ENCODE measurements around the gene WDR3. TPM values are rescaled to one million over a fixed set of nuclear protein-coding genes. Genes with fewer than 3 reads are reported as not detected.

The WDR3 gene
- total RNA-seq, 1 experiment from 2014 or later: 70.5 TPM

DNA sequence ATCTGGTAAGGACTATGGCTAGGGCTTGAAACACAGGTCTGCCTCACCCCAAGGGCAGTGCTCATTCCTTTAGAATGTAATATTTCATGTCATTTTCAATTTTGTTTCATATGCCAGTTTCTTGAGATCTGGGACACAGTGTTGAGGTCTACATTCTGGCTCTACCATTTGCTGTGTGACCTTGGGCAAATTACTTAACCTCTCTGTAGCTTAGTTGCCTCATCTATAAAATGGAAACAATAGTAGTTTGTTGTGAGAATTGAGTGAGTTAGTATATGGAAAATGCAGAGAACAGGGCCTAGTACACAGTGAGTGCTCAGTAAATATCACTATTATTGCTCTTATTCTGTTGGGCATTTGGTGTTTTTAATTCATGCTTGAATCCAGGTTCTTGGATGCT is 84.4 kb downstream of the WDR3 start:
- Histone ChIP-seq H3K9ac (ENCODE audit: low read length) (no peak overlapping the region), H4K20me1 (ENCODE audit: insufficient read depth) (no peaks in the 10 kb centered on the region), H2AFZ (ENCODE audit: low read depth, low read length, poor library complexity, severe bottlenecking) (no peak overlapping the region), H3K79me2 (ENCODE audit: insufficient read depth, low read length) (no peaks in the 10 kb centered on the region), H3K9me2 (ENCODE audit: insufficient read depth) (no peaks in the 10 kb centered on the region), H3K4me3 (replicated peaks in 1 of 2; ENCODE audit: low read depth in 1 of 2, low read length in 2 of 2) (no peak overlapping the region), H3K4me2 (ENCODE audit: low read length) (no peak overlapping the region), H3K27me3 (ENCODE audit: insufficient read depth, low read length) (peaks cover 31% of the 10 kb centered on the region), H3K27ac (ENCODE audit: low read depth, low read length) (no peak overlapping the region), H3K4me1 (ENCODE audit: control insufficient read depth in 1 of 2, insufficient read depth in 2 of 2, low read length in 2 of 2) (no peaks in the 10 kb centered on the region), H3K36me3 (ENCODE audit: control insufficient read depth in 1 of 2, insufficient read depth in 2 of 2, low read length in 2 of 2) (no peaks in the 10 kb centered on the region), H3K9me3 (ENCODE audit: control insufficient read depth in 1 of 2, insufficient read depth in 1 of 2, low read depth in 1 of 2, low read length in 2 of 2) (no peaks in the 10 kb centered on the region)
- POLR2A ChIA-PET: no interaction called here
- DNase-seq (ENCODE audit: low read depth, low spot score) (no peak), ATAC-seq (no peak)
- TF ChIP-seq YY1 (IDR thresholded peaks at IDR 0.05; ENCODE audit: extremely low read depth, insufficient replicate concordance, low read depth, low read length): no peak
- TF ChIP-seq, protein P1, sequence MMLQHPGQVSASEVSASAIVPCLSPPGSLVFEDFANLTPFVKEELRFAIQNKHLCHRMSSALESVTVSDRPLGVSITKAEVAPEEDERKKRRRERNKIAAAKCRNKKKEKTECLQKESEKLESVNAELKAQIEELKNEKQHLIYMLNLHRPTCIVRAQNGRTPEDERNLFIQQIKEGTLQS (IDR thresholded peaks at IDR 0.05): no peak
- no peak for TF ChIP-seq CEBPB (IDR thresholded peaks at IDR 0.05; ENCODE audit: low read depth)
- no peak for TF ChIP-seq POLR2AphosphoS5 (IDR thresholded peaks at IDR 0.05; ENCODE audit: low read depth, low read length)
- TF ChIP-seq, protein P2, sequence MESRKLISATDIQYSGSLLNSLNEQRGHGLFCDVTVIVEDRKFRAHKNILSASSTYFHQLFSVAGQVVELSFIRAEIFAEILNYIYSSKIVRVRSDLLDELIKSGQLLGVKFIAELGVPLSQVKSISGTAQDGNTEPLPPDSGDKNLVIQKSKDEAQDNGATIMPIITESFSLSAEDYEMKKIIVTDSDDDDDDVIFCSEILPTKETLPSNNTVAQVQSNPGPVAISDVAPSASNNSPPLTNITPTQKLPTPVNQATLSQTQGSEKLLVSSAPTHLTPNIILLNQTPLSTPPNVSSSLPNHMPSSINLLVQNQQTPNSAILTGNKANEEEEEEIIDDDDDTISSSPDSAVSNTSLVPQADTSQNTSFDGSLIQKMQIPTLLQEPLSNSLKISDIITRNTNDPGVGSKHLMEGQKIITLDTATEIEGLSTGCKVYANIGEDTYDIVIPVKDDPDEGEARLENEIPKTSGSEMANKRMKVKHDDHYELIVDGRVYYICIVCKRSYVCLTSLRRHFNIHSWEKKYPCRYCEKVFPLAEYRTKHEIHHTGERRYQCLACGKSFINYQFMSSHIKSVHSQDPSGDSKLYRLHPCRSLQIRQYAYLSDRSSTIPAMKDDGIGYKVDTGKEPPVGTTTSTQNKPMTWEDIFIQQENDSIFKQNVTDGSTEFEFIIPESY (IDR thresholded peaks at IDR 0.05; ENCODE audit: extremely low read depth, insufficient replicate concordance, low read length): no peak
- TF ChIP-seq, protein P3, sequence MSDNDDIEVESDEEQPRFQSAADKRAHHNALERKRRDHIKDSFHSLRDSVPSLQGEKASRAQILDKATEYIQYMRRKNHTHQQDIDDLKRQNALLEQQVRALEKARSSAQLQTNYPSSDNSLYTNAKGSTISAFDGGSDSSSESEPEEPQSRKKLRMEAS (IDR thresholded peaks at IDR 0.05): no peak
- no peak for TF ChIP-seq RAD21 (IDR thresholded peaks at IDR 0.05; ENCODE audit: low read depth)
- no peak for TF ChIP-seq EZH2phosphoT487 (IDR thresholded peaks at IDR 0.05; ENCODE audit: borderline replicate concordance)
- no peak for TF ChIP-seq TCF7L2 (IDR thresholded peaks at IDR 0.05; ENCODE audit: borderline replicate concordance, extremely low read depth, insufficient read depth, insufficient read length)
- TF ChIP-seq EZH2 (IDR thresholded peaks at IDR 0.05): no peak
- TF ChIP-seq ELF1 (IDR thresholded peaks at IDR 0.05; ENCODE audit: borderline replicate concordance, low read depth): no peak
- TF ChIP-seq ZNF274 (IDR thresholded peaks at IDR 0.05; ENCODE audit: low read depth, low read length): no peak
- intact Hi-C loops (cut with micrococcal nuclease): no loop called here
- CTCF ChIA-PET: no interaction called here
- RAD21 ChIA-PET (ENCODE audit: low non-redundant PET in 1 of 2, low total read pairs in 2 of 2, uncharacterized antibody in 2 of 2, unreplicated experiment in 2 of 2): no interaction called here
- BruUV-seq (replicated peaks): no TSS peak

Other genes with a start within 250 kb of the WDR3 start
- gene GDAP2, start 118 bp upstream of the WDR3 start, total RNA-seq (2021; ENCODE audit: unreplicated experiment): 21.4 TPM